ENCODE measurements around the gene ATP7A.
"Not testable (repeated sequence)": the region's sequence is repeated elsewhere in the genome, so short reads cannot be mapped to it uniquely, and the experiment has no call there.

DNA sequence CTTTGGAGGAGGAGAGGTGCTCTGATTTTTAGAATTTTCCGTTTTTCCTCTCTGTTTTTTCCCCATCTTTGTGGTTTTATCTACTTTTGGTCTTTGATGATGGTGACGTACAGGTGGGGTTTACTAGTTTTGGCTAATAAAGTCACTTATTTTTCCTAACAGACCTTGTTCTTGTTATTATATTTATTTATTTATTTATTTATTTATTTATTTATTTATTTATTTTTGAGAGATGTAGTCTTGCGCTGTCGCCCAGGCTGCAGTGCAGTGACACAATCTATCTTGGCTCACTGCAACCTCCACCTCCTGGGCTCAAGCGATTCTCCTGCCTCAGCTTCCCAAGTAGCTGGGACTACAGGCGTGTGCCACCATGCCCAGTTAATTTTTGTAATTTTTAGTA lies 170.9 kb downstream of the ATP7A start:
- TF ChIP-seq, protein P1, sequence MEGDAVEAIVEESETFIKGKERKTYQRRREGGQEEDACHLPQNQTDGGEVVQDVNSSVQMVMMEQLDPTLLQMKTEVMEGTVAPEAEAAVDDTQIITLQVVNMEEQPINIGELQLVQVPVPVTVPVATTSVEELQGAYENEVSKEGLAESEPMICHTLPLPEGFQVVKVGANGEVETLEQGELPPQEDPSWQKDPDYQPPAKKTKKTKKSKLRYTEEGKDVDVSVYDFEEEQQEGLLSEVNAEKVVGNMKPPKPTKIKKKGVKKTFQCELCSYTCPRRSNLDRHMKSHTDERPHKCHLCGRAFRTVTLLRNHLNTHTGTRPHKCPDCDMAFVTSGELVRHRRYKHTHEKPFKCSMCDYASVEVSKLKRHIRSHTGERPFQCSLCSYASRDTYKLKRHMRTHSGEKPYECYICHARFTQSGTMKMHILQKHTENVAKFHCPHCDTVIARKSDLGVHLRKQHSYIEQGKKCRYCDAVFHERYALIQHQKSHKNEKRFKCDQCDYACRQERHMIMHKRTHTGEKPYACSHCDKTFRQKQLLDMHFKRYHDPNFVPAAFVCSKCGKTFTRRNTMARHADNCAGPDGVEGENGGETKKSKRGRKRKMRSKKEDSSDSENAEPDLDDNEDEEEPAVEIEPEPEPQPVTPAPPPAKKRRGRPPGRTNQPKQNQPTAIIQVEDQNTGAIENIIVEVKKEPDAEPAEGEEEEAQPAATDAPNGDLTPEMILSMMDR (IDR thresholded peaks at IDR 0.05), result not testable (repeated sequence)
- TF ChIP-seq POLR2A (IDR thresholded peaks at IDR 0.05), result not testable (repeated sequence)

All from suprapubic skin (tissue), 3 donors.